ENCODE results near the gene PRR30. TPM values are rescaled to one million over a fixed set of nuclear protein-coding genes. Genes with fewer than 3 reads are reported as not detected.

PRR30 gene
- total RNA-seq, 4 donors from 2014 or later: not detected

DNA sequence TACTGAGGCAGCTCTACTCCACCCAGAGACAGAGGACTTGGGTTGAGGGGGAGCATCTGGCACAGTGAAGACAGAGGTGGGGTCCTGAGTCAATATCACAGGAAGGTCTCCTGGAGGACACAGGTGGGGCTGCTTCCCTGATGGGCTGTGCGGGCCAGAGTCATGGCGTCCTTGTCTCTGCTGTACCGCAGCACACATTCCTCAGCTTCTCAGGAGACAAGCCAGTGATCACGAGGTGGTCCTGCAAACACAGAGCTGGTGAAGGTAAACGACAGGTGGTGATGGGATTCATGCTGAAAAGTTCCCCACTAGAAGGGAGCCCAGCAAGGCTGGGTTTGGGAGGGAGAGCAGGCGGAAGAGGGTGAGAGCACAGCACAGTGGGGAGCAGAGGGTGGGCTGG is 19.3 kb upstream of the PRR30 start:
- Histone ChIP-seq H3K4me3 (no peak overlapping the region), H3K27ac (replicated peaks in 1 of 4) (no peak overlapping the region), H3K4me1 (no peaks in the 10 kb centered on the region), H3K9me3 (no peaks in the 10 kb centered on the region), H3K27me3 (peaks cover 0 to 3% (median 0%) of the 10 kb centered on the region in 4 donors), H3K36me3 (no peaks in the 10 kb centered on the region)
- TF ChIP-seq POLR2A (IDR thresholded peaks at IDR 0.05; ENCODE audit: low read depth) (no peak), POLR2AphosphoS5 (IDR thresholded peaks at IDR 0.05) (no peak), EP300 (IDR thresholded peaks at IDR 0.05) (no peak)
- TF ChIP-seq, protein P1, sequence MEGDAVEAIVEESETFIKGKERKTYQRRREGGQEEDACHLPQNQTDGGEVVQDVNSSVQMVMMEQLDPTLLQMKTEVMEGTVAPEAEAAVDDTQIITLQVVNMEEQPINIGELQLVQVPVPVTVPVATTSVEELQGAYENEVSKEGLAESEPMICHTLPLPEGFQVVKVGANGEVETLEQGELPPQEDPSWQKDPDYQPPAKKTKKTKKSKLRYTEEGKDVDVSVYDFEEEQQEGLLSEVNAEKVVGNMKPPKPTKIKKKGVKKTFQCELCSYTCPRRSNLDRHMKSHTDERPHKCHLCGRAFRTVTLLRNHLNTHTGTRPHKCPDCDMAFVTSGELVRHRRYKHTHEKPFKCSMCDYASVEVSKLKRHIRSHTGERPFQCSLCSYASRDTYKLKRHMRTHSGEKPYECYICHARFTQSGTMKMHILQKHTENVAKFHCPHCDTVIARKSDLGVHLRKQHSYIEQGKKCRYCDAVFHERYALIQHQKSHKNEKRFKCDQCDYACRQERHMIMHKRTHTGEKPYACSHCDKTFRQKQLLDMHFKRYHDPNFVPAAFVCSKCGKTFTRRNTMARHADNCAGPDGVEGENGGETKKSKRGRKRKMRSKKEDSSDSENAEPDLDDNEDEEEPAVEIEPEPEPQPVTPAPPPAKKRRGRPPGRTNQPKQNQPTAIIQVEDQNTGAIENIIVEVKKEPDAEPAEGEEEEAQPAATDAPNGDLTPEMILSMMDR (IDR thresholded peaks at IDR 0.05): no peak
- 74% methylated on average over 6 of the region's 6 CpGs for WGBS
- intact Hi-C loops (cut with DNase I): no loop called here
- DNase-seq (ENCODE audit: extremely low spot score): no peak

DNA sequence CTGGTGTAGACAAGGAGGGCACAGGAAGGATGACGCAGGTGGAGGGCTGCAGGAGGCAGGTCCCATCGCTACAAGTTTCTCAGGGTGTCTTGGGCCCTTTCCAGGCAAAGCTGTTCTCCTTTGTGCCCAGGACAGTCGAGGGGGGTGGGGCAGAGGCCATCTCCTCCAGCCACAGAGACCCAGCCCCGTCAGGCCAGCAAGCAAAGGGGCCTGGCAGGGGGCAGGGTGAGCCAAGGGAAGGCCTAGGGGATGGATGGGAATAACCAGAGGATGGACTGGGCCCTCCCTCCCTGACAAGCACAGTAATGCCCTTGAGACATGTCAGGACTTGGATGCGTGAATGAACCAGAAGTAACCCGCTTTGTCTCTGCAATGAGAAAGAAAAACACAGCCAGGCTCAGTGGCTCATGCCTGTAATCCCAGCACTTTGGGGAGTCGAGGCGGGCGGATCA is 15.9 kb upstream of the PRR30 start:
- Histone ChIP-seq H3K4me3 (no peak overlapping the region), H3K36me3 (no peaks in the 10 kb centered on the region), H3K4me1 (no peaks in the 10 kb centered on the region), H3K27ac (replicated peaks in 1 of 4) (no peak overlapping the region), H3K27me3 (peaks cover 0 to 3% (median 0%) of the 10 kb centered on the region in 4 donors), H3K9me3 (no peaks in the 10 kb centered on the region)
- WGBS: 85% methylated on average over 9 of the region's 9 CpGs
- intact Hi-C loops (cut with DNase I): no loop called here
- TF ChIP-seq POLR2A (IDR thresholded peaks at IDR 0.05; ENCODE audit: low read depth) (no peak), POLR2AphosphoS5 (IDR thresholded peaks at IDR 0.05) (no peak), EP300 (IDR thresholded peaks at IDR 0.05) (no peak)
- TF ChIP-seq, protein P1 (IDR thresholded peaks at IDR 0.05): no peak
- no peak for DNase-seq (ENCODE audit: extremely low spot score)

DNA sequence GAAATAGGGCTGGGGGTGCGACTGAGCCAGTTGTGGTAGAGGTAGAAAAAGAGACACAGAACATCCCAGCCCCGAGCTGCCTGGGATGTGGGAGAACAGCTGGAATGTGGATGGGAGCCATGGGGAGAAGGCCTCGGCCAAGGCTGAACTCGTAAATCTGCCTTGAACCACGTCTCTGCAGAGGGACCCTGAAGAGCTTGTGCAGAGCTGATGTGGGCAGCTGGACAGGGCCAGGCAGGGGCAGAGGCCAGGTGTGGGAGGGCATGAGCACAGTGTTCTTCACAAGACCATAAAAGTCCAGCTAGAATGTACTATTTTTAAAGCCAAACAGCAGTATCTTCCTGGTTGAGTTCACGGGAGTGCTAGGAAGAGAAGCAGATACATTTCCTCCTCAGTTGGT is 15.3 kb upstream of the PRR30 start:
- 67% methylated on average over 6 of the region's 6 CpGs for WGBS
- intact Hi-C loops (cut with DNase I): no loop called here
- TF ChIP-seq POLR2A (IDR thresholded peaks at IDR 0.05; ENCODE audit: low read depth): no peak
- no peak for TF ChIP-seq POLR2AphosphoS5 (IDR thresholded peaks at IDR 0.05)
- TF ChIP-seq, protein P1 (IDR thresholded peaks at IDR 0.05): no peak
- H3K27me3 ChIP-seq: peaks cover 0 to 6% (median 0%) of the 10 kb centered on the region in 4 donors
- no peaks in the 10 kb centered on the region for H3K36me3 ChIP-seq
- H3K9me3 ChIP-seq: no peaks in the 10 kb centered on the region
- no peaks in the 10 kb centered on the region for H3K4me1 ChIP-seq
- H3K27ac ChIP-seq (replicated peaks in 1 of 4): no peak overlapping the region
- no peak overlapping the region for H3K4me3 ChIP-seq
- no peak for DNase-seq (ENCODE audit: extremely low spot score)

DNA sequence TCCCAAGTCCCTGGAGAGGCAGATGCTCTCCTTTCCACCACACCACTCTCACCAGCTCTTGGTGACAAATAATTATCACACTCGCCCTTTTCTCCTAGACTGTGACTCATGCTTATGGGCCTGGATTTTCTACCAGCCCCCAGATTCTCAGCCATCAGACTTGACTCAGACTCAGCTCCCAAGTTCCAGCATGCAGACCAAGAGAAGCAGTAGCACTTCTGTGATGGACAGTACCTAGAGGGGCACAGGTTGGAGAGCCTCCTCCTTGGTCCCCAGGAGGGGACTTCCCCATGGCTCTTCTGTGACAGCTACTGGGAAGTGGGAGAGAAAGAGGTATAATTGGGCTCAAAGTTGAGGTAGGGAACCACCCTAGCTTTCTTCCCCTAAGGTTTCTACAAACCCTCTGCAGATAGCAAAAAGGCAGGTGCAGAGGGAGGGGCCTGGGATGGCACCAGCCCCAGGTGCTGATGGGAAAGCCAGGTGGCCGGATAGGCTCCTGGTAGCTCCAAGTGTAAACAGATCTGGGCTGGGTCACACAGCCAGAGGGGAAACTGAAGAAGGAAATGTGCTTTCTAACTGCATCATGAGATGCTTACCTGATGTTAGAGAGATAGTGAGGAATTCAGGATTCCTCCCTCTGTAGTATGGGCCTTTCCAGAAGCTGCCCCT is 13.7 kb upstream of the PRR30 start:
- TF ChIP-seq EP300 (IDR thresholded peaks at IDR 0.05) (no peak), POLR2A (IDR thresholded peaks at IDR 0.05; ENCODE audit: low read depth) (no peak), POLR2AphosphoS5 (IDR thresholded peaks at IDR 0.05) (no peak)
- TF ChIP-seq, protein P1 (IDR thresholded peaks at IDR 0.05): no peak
- no peaks in the 10 kb centered on the region for H3K9me3 ChIP-seq
- intact Hi-C loops (cut with DNase I): no loop called here
- H3K36me3 ChIP-seq: no peaks in the 10 kb centered on the region
- WGBS: 74% methylated on average over 2 of the region's 2 CpGs
- no peak overlapping the region for H3K4me3 ChIP-seq
- no peak overlapping the region for H3K27ac ChIP-seq (replicated peaks in 1 of 4)
- H3K27me3 ChIP-seq: peaks cover 0 to 15% (median 0%) of the 10 kb centered on the region in 4 donors
- DNase-seq (ENCODE audit: extremely low spot score): no peak
- H3K4me1 ChIP-seq: no peaks in the 10 kb centered on the region

Measured in esophagus muscularis mucosa (tissue), 4 donors.